SK-N-SH (cell line): ENCODE data around the gene CLCN2. TPM values are rescaled to one million over a fixed set of nuclear protein-coding genes. Genes with fewer than 3 reads are reported as not detected.
A peak's percentile ranks its signal among the peaks of the same experiment; 100 is the strongest.

Experiments
- CTCF ChIA-PET: fragments of 300-600, 350-600 bp; formaldehyde crosslinking; extraction: SDS; loops from one replicate; lab custom pipeline; 2021; lab: Yijun Ruan, JAX
- POLR2A ChIA-PET: fragments of 350-600 bp; sonication (Branson Sonifier 250); formaldehyde crosslinking; extraction: SDS; loops from one replicate; lab custom pipeline; 2020; ENCODE audit warnings: antibody characterized with exemption, inconsistent platforms; lab: Yijun Ruan, JAX
- DNase-seq: peaks from one replicate; pipeline ENCODE4 v3.0.0; 2012
- H2AFZ ChIP-seq: fragments of 200-600 bp; sonication (generic); 2 replicates; pipeline ENCODE4 v1.8.1; 2016; ENCODE audit warnings: antibody characterized with exemption, mild to moderate bottlenecking, low read depth
- H3F3A ChIP-seq: fragments of 200-600 bp; sonication (generic); replicated peaks from 2 replicates; pipeline ENCODE3; 2016; ENCODE audit warnings: antibody characterized with exemption, mild to moderate bottlenecking; ENCODE audit not compliant: insufficient read depth
- H3K27ac ChIP-seq, 2 experiments: fragments of 200-500 bp in 1 of 2; fragments of 200-600 bp in 1 of 2; sonication (Bioruptor generic) in 1 of 2; sonication (generic), shearing (Covaris generic) in 1 of 2; 2 replicates each; pipeline versions ENCODE4 v1.5.1 to v1.6.1; 2014 to 2016; ENCODE audit warnings: low read depth in 2 of 2, inconsistent platforms in 1 of 2, low read length in 1 of 2, mild to moderate bottlenecking in 1 of 2, mixed read lengths in 1 of 2
- H3K27me3 ChIP-seq: fragments of 200-600 bp; sonication (generic), shearing (Covaris generic); 2 replicates; pipeline ENCODE4 v1.6.1; 2016; ENCODE audit warnings: mixed run types; ENCODE audit not compliant: insufficient read depth
- H3K36me3 ChIP-seq, 2 experiments: fragments of 200-500 bp in 1 of 2; fragments of 200-600 bp in 1 of 2; sonication (Bioruptor generic) in 1 of 2; sonication (generic) in 1 of 2; replicated peaks in 1 of 2; 2 replicates each; pipeline versions ENCODE3 to v1.5.1; 2014 to 2016; ENCODE audit warnings: low read length in 1 of 2, mild to moderate bottlenecking in 1 of 2; ENCODE audit not compliant: insufficient read depth in 2 of 2, control insufficient read depth in 1 of 2
- H3K4me1 ChIP-seq, 2 experiments: fragments of 200-500 bp in 1 of 2; fragments of 200-600 bp in 1 of 2; sonication (Bioruptor generic) in 1 of 2; sonication (generic), shearing (Covaris generic) in 1 of 2; 2 replicates each; pipeline versions ENCODE4 v1.5.1 to v1.6.1; 2014 to 2016; ENCODE audit warnings: low read depth in 1 of 2, low read length in 1 of 2, mixed run types in 1 of 2; ENCODE audit not compliant: insufficient read depth in 2 of 2, control insufficient read depth in 1 of 2
- H3K4me2 ChIP-seq: fragments of 200-600 bp; sonication (generic), shearing (Covaris generic); 2 replicates; pipeline ENCODE4 v1.6.1; 2017; ENCODE audit warnings: mixed run types
- H3K4me3 ChIP-seq, 2 experiments: fragments of 200-500 bp in 1 of 2; fragments of 200-600 bp in 1 of 2; sonication (Bioruptor generic) in 1 of 2; sonication (generic), shearing (Covaris generic) in 1 of 2; 2 replicates each; pipeline versions ENCODE4 v1.5.1 to v1.8.1; 2014 to 2016; ENCODE audit warnings: low read depth in 2 of 2, inconsistent platforms in 1 of 2, low read length in 1 of 2, mild to moderate bottlenecking in 1 of 2, mixed read lengths in 1 of 2, moderate library complexity in 1 of 2
- H3K79me2 ChIP-seq: fragments of 200-600 bp; sonication (generic); 2 replicates; pipeline ENCODE4 v1.8.1; 2017; ENCODE audit warnings: mild to moderate bottlenecking; ENCODE audit not compliant: insufficient read depth
- H3K9ac ChIP-seq: fragments of 200-600 bp; sonication (generic); 2 replicates; pipeline ENCODE4 v1.6.1; 2017; ENCODE audit warnings: mixed run types
- H3K9me2 ChIP-seq: fragments of 200-600 bp; sonication (generic); 2 replicates; pipeline ENCODE4 v1.6.1; 2017; ENCODE audit warnings: mixed run types
- H3K9me3 ChIP-seq: fragments of 200-600 bp; sonication (generic); 2 replicates; pipeline ENCODE4 v1.6.1; 2017; ENCODE audit warnings: mixed run types, mild to moderate bottlenecking, moderate library complexity
- H4K20me1 ChIP-seq: fragments of 200-600 bp; sonication (generic); 2 replicates; pipeline ENCODE4 v1.6.1; 2017; ENCODE audit warnings: mild to moderate bottlenecking, mixed run types; ENCODE audit not compliant: insufficient read depth
- EP300 ChIP-seq, 2 experiments: IDR thresholded peaks; 2 replicates each; pipeline versions ENCODE4 v1.4.0 to v1.6.1; 2012; ENCODE audit warnings: borderline replicate concordance in 1 of 2, low read depth in 1 of 2, low read length in 1 of 2
- FOSL2 ChIP-seq: IDR thresholded peaks from 2 replicates; pipeline ENCODE4 v1.4.0; 2012; ENCODE audit warnings: low read depth, mild to moderate bottlenecking, moderate library complexity, borderline replicate concordance
- JUND ChIP-seq: IDR thresholded peaks from 2 replicates; pipeline ENCODE4 v1.4.0; 2012
- MEF2A ChIP-seq: IDR thresholded peaks from 2 replicates; pipeline ENCODE4 v1.4.0; 2012; ENCODE audit warnings: low read depth, borderline replicate concordance
- MXI1 ChIP-seq: IDR thresholded peaks from 2 replicates; pipeline ENCODE4 v1.6.1; 2012; ENCODE audit warnings: mild to moderate bottlenecking, low read depth, low read length, improper control_type of control experiment
- RCOR1 ChIP-seq: fragments of 150-350 bp; IDR thresholded peaks from 2 replicates; pipeline ENCODE4 v1.6.1; 2017; ENCODE audit warnings: antibody characterized with exemption, low read length
- RFX5 ChIP-seq: IDR thresholded peaks from 2 replicates; pipeline ENCODE4 v1.6.1; 2012; ENCODE audit warnings: mild to moderate bottlenecking, improper control_type of control experiment, low read length
- SIN3A ChIP-seq: IDR thresholded peaks from 2 replicates; pipeline ENCODE4 v1.6.1; 2012; ENCODE audit warnings: low read depth, mild to moderate bottlenecking, low read length, moderate library complexity, borderline replicate concordance
- TCF12 ChIP-seq: IDR thresholded peaks from 2 replicates; pipeline ENCODE4 v1.4.0; 2012
- TEAD4 ChIP-seq: IDR thresholded peaks from 2 replicates; pipeline ENCODE4 v1.4.0; 2012; ENCODE audit warnings: mild to moderate bottlenecking, borderline replicate concordance; ENCODE audit not compliant: insufficient read depth
- WGBS: methylation state at CpG from one replicate; pipeline ENCODE4 v1.1.6; 2017; ENCODE audit warnings: low lambda C conversion rate; 5-methylcytosine and 5-hydroxymethylcytosine counted together
- polyA plus RNA-seq, 3 experiments: library from polyadenylated mRNA; depleted of rRNA; stranded (reverse); fragments of >200 nt; gene quantifications; 2 replicates each; pipeline ENCODE4 v1.2.3, GENCODE V29; 2012
- TF ChIP-seq, protein P1 (sequence below): IDR thresholded peaks from 2 replicates; pipeline ENCODE4 v1.6.1; 2012; ENCODE audit warnings: mild to moderate bottlenecking, low read depth, low read length, moderate library complexity
- TF ChIP-seq, protein P2 (sequence below): IDR thresholded peaks from 2 replicates; pipeline ENCODE4 v1.4.0; 2012; ENCODE audit warnings: low read depth
- TF ChIP-seq, protein P3 (sequence below): IDR thresholded peaks from 2 replicates; pipeline ENCODE4; 2012
- TF ChIP-seq, protein P4 (sequence below): IDR thresholded peaks from 2 replicates; pipeline ENCODE4 v1.4.0; 2012; ENCODE audit warnings: low read depth, borderline replicate concordance
- TF ChIP-seq, protein P5 (sequence below): fragments of 200-600 bp; sonication (generic); IDR thresholded peaks from 2 replicates; pipeline ENCODE4 v1.6.1; 2017; ENCODE audit warnings: antibody characterized with exemption, mild to moderate bottlenecking, moderate library complexity

CLCN2 gene
- polyA plus RNA-seq, 1 of the 3 experiments (the other 2 are of a cell fraction): 9.1 TPM

DNA sequence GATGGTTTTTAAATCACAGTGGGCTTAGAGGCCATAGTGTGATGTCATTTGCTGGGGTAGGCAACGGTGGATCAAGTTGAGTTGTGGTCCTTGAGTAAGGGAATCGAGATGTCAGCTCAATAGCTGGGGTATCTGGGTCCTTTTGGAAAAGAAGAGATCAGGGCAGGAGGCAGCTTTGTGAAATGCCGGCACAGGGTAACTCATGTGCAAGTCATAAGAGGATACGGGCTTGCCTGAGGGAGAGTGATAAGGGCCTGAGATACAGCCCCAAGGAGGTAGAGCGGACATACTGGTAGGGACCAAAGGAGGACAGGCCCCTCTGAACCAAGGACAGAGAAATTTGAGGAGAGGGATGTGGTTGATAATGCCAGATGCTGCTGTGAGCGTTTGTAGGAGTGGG lies 28.2 kb downstream of the CLCN2 start (continued):
- TF ChIP-seq, protein P1, sequence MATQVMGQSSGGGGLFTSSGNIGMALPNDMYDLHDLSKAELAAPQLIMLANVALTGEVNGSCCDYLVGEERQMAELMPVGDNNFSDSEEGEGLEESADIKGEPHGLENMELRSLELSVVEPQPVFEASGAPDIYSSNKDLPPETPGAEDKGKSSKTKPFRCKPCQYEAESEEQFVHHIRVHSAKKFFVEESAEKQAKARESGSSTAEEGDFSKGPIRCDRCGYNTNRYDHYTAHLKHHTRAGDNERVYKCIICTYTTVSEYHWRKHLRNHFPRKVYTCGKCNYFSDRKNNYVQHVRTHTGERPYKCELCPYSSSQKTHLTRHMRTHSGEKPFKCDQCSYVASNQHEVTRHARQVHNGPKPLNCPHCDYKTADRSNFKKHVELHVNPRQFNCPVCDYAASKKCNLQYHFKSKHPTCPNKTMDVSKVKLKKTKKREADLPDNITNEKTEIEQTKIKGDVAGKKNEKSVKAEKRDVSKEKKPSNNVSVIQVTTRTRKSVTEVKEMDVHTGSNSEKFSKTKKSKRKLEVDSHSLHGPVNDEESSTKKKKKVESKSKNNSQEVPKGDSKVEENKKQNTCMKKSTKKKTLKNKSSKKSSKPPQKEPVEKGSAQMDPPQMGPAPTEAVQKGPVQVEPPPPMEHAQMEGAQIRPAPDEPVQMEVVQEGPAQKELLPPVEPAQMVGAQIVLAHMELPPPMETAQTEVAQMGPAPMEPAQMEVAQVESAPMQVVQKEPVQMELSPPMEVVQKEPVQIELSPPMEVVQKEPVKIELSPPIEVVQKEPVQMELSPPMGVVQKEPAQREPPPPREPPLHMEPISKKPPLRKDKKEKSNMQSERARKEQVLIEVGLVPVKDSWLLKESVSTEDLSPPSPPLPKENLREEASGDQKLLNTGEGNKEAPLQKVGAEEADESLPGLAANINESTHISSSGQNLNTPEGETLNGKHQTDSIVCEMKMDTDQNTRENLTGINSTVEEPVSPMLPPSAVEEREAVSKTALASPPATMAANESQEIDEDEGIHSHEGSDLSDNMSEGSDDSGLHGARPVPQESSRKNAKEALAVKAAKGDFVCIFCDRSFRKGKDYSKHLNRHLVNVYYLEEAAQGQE: no peak
- no peak for TF ChIP-seq JUND
- no peak for TF ChIP-seq MEF2A
- no peak for TF ChIP-seq RCOR1
- TF ChIP-seq RFX5: no peak

DNA sequence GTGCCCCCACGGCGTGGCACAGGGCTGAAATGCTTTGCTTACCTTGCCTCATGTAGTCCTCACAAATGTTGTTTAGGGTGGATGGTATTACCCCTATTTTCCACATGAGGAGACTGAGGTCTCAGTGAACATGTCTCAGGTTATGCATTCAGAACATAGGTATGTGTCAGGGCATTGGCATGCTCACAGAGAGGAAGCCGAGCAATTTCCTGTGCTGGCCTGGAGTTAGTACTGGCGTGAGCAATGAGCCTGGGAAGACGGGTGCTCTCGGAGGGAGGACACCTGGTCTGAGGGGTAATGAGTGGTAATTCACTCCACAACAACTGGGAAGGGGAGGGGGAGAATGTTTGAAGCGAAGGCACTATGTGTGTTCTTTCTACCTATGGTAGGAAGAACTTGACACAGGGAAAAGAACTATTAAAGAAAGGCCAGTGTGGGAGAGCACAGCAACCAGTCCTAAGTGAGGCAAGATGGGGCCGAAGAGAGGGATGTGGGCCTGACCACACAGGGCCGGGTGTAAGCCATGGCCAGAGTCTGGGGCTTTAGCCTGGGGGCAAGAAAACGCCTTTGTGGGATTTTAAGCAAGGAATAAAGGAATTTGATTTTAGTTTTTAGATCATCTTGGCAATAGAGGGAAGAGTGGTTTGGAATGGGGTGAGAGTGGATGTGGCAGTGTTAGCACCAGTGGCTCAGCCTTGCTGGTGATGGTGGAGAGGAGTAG lies 28.9 kb downstream of the CLCN2 start:
- Histone ChIP-seq H3K9me3 (no peaks in the 10 kb centered on the region), H3K4me3 (no peak overlapping the region)
- TF ChIP-seq TCF12: peak; percentile 76
- no peak for TF ChIP-seq MEF2A
- TF ChIP-seq, protein P2, sequence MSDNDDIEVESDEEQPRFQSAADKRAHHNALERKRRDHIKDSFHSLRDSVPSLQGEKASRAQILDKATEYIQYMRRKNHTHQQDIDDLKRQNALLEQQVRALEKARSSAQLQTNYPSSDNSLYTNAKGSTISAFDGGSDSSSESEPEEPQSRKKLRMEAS: peak; percentile 74
- TF ChIP-seq FOSL2: peak; percentile 64; the same call in 1 of the 2 replicates
- TF ChIP-seq, protein P3, sequence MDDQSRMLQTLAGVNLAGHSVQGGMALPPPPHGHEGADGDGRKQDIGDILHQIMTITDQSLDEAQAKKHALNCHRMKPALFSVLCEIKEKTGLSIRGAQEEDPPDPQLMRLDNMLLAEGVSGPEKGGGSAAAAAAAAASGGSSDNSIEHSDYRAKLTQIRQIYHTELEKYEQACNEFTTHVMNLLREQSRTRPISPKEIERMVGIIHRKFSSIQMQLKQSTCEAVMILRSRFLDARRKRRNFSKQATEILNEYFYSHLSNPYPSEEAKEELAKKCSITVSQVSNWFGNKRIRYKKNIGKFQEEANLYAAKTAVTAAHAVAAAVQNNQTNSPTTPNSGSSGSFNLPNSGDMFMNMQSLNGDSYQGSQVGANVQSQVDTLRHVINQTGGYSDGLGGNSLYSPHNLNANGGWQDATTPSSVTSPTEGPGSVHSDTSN: peak; percentile 33; the same call in 1 of the 2 replicates
- TF ChIP-seq TEAD4: peak; percentile 69; the same call in 1 of the 2 replicates
- TF ChIP-seq EP300 (IDR thresholded peaks at IDR 0.05; ENCODE audit: borderline replicate concordance in 1 of 2, low read depth in 1 of 2, low read length in 1 of 2): no peak
- TF ChIP-seq, protein P1: 0 out of 2 replicates have a peak, but pooled peaks have one; percentile 15
- TF ChIP-seq JUND: peak; percentile 70
- TF ChIP-seq MXI1: no peak
- TF ChIP-seq, protein P4, sequence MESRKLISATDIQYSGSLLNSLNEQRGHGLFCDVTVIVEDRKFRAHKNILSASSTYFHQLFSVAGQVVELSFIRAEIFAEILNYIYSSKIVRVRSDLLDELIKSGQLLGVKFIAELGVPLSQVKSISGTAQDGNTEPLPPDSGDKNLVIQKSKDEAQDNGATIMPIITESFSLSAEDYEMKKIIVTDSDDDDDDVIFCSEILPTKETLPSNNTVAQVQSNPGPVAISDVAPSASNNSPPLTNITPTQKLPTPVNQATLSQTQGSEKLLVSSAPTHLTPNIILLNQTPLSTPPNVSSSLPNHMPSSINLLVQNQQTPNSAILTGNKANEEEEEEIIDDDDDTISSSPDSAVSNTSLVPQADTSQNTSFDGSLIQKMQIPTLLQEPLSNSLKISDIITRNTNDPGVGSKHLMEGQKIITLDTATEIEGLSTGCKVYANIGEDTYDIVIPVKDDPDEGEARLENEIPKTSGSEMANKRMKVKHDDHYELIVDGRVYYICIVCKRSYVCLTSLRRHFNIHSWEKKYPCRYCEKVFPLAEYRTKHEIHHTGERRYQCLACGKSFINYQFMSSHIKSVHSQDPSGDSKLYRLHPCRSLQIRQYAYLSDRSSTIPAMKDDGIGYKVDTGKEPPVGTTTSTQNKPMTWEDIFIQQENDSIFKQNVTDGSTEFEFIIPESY: no peak
- TF ChIP-seq, protein P5, sequence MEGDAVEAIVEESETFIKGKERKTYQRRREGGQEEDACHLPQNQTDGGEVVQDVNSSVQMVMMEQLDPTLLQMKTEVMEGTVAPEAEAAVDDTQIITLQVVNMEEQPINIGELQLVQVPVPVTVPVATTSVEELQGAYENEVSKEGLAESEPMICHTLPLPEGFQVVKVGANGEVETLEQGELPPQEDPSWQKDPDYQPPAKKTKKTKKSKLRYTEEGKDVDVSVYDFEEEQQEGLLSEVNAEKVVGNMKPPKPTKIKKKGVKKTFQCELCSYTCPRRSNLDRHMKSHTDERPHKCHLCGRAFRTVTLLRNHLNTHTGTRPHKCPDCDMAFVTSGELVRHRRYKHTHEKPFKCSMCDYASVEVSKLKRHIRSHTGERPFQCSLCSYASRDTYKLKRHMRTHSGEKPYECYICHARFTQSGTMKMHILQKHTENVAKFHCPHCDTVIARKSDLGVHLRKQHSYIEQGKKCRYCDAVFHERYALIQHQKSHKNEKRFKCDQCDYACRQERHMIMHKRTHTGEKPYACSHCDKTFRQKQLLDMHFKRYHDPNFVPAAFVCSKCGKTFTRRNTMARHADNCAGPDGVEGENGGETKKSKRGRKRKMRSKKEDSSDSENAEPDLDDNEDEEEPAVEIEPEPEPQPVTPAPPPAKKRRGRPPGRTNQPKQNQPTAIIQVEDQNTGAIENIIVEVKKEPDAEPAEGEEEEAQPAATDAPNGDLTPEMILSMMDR: no peak
- TF ChIP-seq RCOR1: no peak
- 0 out of 2 replicates have a peak, but pooled peaks have one; percentile 59 for TF ChIP-seq SIN3A

More for the DNA sequence above, 28.9 kb downstream of the CLCN2 start:
- peak overlapping the region; percentile 41 to 90 for H3K27ac ChIP-seq
- no peaks in the 10 kb centered on the region for H3K27me3 ChIP-seq
- ChIA-PET CTCF (no interaction called here), POLR2A (no interaction called here)
- H3K9ac ChIP-seq: peak overlapping the region; percentile 53
- peaks cover 59% of the 10 kb centered on the region for H3K79me2 ChIP-seq
- H3K36me3 ChIP-seq: peaks cover 60 to 65% of the 10 kb centered on the region in 2 experiments
- H4K20me1 ChIP-seq: peaks cover 23% of the 10 kb centered on the region
- peak overlapping the region; percentile 48 for H3K4me2 ChIP-seq
- peaks cover 78% of the 10 kb centered on the region for H3F3A ChIP-seq
- WGBS: 41% methylated on average over 10 of the region's 10 CpGs
- DNase-seq: no peak
- H3K4me1 ChIP-seq: peaks cover 22 to 38% of the 10 kb centered on the region in 2 experiments; a peak in 3 of 4 replicates
- no peaks in the 10 kb centered on the region for H3K9me2 ChIP-seq
- H2AFZ ChIP-seq: no peak overlapping the region
